ENCODE data around the gene BCL2.

DNA sequence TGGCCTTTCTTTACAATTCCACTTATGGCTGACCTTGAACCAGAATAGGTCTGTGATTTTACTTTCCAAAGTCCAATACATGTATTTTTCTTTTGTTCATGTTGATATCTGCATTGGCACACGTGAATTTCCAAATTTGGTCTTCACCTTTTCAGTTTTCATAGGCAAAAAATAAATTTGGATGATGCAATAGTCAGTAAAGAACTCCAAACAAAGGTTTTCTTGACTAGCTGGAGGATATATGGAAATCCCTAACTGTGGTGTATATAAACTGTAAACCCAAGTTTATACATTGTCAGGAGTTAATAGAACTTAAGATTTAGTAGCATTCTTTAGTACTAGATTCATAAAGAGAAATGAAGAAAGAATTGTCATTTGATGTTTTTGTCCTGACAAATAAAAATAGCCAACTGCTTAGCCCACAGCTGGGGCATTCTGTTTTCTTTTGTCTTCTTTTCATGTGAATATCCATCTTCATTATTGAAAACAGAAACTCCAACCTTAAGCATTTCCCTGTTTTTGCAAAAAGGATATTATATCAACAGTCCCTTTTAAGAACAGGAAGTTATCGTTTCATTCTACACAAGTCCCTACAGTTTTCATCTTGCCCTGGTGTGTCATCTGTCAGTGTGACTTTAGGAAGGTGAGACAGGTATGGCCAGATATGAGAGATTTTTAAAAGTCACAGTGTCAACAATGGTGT, 132.9 kb downstream of the BCL2 start:
- TF ChIP-seq EZH2 (IDR thresholded peaks at IDR 0.05; ENCODE audit: low read length, unreplicated experiment) = no peak
- TF ChIP-seq, protein P1, sequence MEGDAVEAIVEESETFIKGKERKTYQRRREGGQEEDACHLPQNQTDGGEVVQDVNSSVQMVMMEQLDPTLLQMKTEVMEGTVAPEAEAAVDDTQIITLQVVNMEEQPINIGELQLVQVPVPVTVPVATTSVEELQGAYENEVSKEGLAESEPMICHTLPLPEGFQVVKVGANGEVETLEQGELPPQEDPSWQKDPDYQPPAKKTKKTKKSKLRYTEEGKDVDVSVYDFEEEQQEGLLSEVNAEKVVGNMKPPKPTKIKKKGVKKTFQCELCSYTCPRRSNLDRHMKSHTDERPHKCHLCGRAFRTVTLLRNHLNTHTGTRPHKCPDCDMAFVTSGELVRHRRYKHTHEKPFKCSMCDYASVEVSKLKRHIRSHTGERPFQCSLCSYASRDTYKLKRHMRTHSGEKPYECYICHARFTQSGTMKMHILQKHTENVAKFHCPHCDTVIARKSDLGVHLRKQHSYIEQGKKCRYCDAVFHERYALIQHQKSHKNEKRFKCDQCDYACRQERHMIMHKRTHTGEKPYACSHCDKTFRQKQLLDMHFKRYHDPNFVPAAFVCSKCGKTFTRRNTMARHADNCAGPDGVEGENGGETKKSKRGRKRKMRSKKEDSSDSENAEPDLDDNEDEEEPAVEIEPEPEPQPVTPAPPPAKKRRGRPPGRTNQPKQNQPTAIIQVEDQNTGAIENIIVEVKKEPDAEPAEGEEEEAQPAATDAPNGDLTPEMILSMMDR (conservative IDR thresholded peaks at IDR 0.05; ENCODE audit: low read depth, low read length) = no peak
